Activated CD8-positive, alpha-beta T cell treated with anti-CD3 and anti-CD28 coated beads for 36 hours (primary cell): ENCODE results near the gene PSME3. TPM values are rescaled to one million over a fixed set of nuclear protein-coding genes. Genes with fewer than 3 reads are reported as not detected.

Experiments
- ATAC-seq: fragments of 200-7000 bp; cut with Tn5 transposase; one replicate; pipeline ENCODE4 v1.10.0; 2021; ENCODE audit warnings: mild to moderate bottlenecking, moderate library complexity
- CTCF ChIA-PET: fragments of 350-600 bp; sonication (Branson Sonifier 250); formaldehyde crosslinking; loops from one replicate; lab custom pipeline; 2021; ENCODE audit warnings: antibody characterized with exemption; lab: Charles Lee
- POLR2A ChIA-PET: fragments of 350-600 bp; sonication (Branson Sonifier 250); formaldehyde crosslinking; loops from one replicate; lab custom pipeline; 2021; ENCODE audit warnings: antibody characterized with exemption; lab: Charles Lee
- DNase-seq: peaks from one replicate; pipeline ENCODE4 v3.0.0-alpha.2; 2020
- H3K27ac Mint-ChIP-seq: one replicate; pipeline ENCODE4 v1.8.0; 2021; ENCODE audit warnings: mild to moderate bottlenecking, mixed read lengths
- H3K27me3 Mint-ChIP-seq: one replicate; pipeline ENCODE4 v1.8.0; 2021; ENCODE audit warnings: mixed read lengths
- H3K36me3 Mint-ChIP-seq: one replicate; pipeline ENCODE4 v1.8.0; 2021; ENCODE audit warnings: low read depth, mixed read lengths
- H3K4me1 Mint-ChIP-seq: one replicate; pipeline ENCODE4 v1.8.0; 2021; ENCODE audit warnings: low read depth, mixed read lengths
- H3K4me3 Mint-ChIP-seq: one replicate; pipeline ENCODE4 v1.8.0; 2021; ENCODE audit warnings: mild to moderate bottlenecking, moderate library complexity, mixed read lengths
- H3K9me3 Mint-ChIP-seq: one replicate; pipeline ENCODE4 v1.8.0; 2021; ENCODE audit warnings: mixed read lengths
- intact Hi-C: fragments of 100-400 bp; cut with micrococcal nuclease; formaldehyde crosslinking; loops from one replicate; pipeline ENCODE4 v1.10.0; 2022
- total RNA-seq, 2 experiments: library from RNA; stranded (reverse); gene quantifications; one replicate each; pipeline ENCODE4 v1.2.3, GENCODE V29; 2021
- TF ChIP-seq, protein P1 (sequence below): fragments of 200-600 bp; IDR thresholded peaks from one replicate; pipeline ENCODE4 v1.8.0; 2022; ENCODE audit warnings: antibody characterized with exemption, mild to moderate bottlenecking

The PSME3 gene
- total RNA-seq, 2 experiments from 2014 or later = 124 to 132 TPM

DNA sequence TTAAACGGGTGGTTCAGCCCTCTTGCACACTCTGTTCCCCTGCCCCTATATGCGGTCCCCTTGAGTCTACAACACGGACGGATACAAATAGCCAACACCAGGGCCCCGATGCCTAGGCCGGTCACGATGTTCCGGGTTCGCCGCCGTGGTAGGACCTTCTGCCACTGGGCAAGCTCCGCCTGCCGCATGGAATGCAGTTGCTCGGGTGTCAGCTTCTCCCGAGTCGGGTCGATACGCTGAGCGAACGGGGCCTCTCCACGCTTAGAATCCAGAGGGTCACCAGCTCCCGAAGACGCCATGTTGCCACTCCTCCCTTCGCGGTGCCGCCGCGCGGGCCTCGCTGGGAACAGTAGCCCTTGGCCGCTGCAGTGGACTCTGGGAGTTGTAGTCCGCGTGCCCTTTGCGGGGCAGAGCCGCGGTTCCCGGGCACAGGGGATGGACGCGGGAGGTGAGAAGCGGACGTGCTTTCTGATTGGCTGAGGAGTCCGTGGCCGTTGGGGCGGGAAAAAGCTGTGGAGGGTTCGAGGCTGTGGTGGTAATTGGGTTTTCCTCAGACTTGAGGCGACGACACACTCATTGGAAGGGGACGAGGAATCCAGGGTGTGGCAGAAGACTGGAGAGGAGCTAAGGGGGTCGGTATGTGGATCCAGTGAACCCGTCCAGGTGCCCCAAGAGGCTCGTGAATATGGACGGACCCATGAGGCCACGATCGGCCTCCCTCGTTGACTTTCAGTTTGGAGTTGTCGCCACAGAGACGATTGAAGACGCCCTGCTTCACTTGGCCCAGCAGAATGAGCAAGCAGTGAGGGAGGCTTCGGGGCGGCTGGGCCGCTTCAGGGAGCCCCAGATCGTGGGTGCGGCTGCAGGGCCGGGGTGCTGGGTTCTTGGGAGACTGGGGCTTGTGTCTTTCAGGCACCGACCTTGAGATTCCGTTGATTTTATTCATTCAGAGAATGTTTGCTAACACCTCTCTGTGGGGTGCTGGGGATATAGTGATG lies 34.5 kb upstream of the PSME3 start, which contains the start of the genes CNTD1 and COA3:
Gene CNTD1, plus strand, starts transcription at position 479 of the 998 bp plus-strand sequence. Its CDS starts 207 bp downstream, at position 686.
Gene COA3, minus strand, starts transcription at position 322 of the 998 bp plus-strand sequence. Its CDS starts 23 bp downstream, at position 299.
- DNase-seq = peak; percentile 91
- Mint-ChIP-seq H3K27me3 (no peaks in the 10 kb centered on the region), H3K4me3 (peak within 1 kb of the TSS; percentile 92), H3K36me3 (peaks cover 10% of the 10 kb centered on the region), H3K4me1 (peaks cover 16% of the 10 kb centered on the region), H3K9me3 (peaks cover 2% of the 10 kb centered on the region), H3K27ac (peak within 1 kb of the TSS; percentile 78)
- ChIA-PET CTCF (interaction anchor here (1.0 to 2.3 kb wide), 5 partner anchors 20 to 38 kb away, joined by 3 to 11 read pairs (median 4); partner anchors contain the start of gene VPS25), POLR2A (interaction anchor here (0.6 to 1.8 kb wide), 7 partner anchors 15 to 1079 kb away, joined by 3 to 4 read pairs (median 3); partner anchors contain the start of gene AARSD1)
- intact Hi-C loops = no loop called here
- ATAC-seq = peak; percentile 100
- TF ChIP-seq, protein P1, sequence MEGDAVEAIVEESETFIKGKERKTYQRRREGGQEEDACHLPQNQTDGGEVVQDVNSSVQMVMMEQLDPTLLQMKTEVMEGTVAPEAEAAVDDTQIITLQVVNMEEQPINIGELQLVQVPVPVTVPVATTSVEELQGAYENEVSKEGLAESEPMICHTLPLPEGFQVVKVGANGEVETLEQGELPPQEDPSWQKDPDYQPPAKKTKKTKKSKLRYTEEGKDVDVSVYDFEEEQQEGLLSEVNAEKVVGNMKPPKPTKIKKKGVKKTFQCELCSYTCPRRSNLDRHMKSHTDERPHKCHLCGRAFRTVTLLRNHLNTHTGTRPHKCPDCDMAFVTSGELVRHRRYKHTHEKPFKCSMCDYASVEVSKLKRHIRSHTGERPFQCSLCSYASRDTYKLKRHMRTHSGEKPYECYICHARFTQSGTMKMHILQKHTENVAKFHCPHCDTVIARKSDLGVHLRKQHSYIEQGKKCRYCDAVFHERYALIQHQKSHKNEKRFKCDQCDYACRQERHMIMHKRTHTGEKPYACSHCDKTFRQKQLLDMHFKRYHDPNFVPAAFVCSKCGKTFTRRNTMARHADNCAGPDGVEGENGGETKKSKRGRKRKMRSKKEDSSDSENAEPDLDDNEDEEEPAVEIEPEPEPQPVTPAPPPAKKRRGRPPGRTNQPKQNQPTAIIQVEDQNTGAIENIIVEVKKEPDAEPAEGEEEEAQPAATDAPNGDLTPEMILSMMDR = no peak

DNA sequence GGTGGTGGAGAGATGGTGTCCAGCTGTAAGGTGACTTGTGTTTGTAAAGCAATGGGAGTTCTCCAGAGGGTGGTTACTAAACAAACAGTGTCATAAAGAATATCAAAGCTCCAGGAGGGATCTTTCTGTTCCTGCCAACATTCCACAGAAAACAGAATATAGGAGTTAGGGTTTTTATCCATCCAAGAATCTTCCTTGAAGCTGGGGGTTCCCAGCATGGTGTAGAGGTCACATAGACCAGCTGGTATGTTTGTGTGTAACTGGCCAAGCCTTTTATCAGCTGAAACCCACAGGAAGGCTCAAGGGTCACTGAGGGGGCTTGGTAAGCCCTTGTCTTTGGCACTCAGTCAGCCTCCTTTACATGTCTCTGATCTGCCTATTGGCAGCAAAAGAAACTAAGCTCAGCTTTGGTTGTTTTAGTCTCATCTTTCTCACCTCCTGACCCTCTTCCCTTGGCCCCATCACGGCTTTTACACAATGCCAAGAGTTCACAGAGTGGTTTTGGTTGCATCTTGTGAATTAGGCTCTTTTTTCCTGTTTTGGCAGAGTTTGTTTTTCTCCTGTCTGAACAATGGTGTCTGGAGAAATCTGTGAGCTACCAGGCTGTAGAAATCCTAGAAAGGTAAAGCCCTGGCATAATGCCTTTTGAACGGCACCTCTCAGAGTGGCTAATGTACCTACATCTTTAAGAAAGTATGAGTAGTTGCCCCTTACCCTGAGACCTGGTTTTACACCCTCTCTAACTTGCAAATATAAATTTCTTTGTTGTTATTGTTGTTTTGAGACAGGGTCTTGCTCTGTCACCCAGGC lies 29.9 kb upstream of the PSME3 start:
- TF ChIP-seq, protein P1 = no peak
- intact Hi-C loops = no loop called here
- POLR2A ChIA-PET = interaction anchor here (0.6 to 1.2 kb wide), 2 partner anchors 9 to 512 kb away, joined by 3 to 4 read pairs; no protein-coding TSS in a partner anchor
- peaks cover 2% of the 10 kb centered on the region for H3K9me3 Mint-ChIP-seq
- ATAC-seq (no peak), DNase-seq (no peak)
- no peaks in the 10 kb centered on the region for H3K27me3 Mint-ChIP-seq
- H3K4me3 Mint-ChIP-seq = no peak overlapping the region
- H3K27ac Mint-ChIP-seq = no peak overlapping the region
- CTCF ChIA-PET = interaction anchor here (1.1 to 5.3 kb wide), 5 partner anchors 12 to 40 kb away, joined by 3 to 36 read pairs (median 7); partner anchors contain the start of gene BECN1
- H3K4me1 Mint-ChIP-seq = peaks cover 3% of the 10 kb centered on the region
- peaks cover 3% of the 10 kb centered on the region for H3K36me3 Mint-ChIP-seq

DNA sequence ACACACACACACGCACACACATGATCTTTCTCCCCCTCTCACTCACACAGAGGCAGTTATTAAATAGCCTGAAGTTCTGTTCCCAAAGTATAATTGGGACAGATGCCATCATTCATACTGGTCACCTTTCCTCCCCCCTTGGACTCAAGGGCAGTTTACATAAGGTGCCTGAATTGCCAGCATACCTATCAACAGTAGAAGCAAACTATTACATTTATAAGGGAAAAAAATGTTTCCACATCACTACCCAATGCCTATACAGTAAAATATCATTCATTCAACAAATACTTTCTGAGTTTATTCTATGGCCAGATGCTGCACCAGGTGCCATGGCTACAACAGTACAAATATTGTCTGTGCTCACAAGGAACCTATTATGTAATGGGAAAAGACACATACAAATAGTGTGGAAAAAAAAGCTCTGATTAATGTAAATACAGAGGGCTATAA lies 28.3 kb upstream of the PSME3 start:
- H3K4me3 Mint-ChIP-seq = no peak overlapping the region

DNA sequence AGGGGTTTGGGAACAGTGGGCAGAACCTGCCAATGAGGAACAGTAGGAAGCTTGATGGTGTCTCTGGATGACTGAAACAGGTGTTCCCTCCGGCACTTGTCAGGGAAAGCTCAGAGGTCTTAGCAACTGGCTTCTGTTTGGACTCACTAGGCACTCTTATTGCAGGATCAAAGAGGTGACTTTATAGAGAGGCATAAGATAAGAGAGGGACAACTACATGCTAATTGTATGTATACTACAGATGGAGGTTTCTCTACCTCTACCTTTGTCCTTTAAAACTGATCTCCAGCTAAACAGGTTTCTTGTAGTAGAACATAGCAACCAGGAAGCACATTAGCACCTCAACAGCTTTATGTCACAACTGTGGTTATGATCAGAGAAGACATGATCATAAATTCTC lies 26.9 kb upstream of the PSME3 start:
- TF ChIP-seq, protein P1 = no peak
- DNase-seq (no peak), ATAC-seq (no peak)
- Mint-ChIP-seq H3K36me3 (peaks cover 7% of the 10 kb centered on the region), H3K4me3 (no peak overlapping the region), H3K27me3 (no peaks in the 10 kb centered on the region), H3K27ac (no peak overlapping the region), H3K4me1 (no peaks in the 10 kb centered on the region), H3K9me3 (no peaks in the 10 kb centered on the region)
- ChIA-PET POLR2A (interaction anchor here (0.5 to 1.8 kb wide), 6 partner anchors 8 to 767 kb away, joined by 3 to 4 read pairs (median 3); no protein-coding TSS in a partner anchor), CTCF (interaction anchor here (0.8 to 5.3 kb wide), 2 partner anchors 14 to 18 kb away, joined by 4 to 36 read pairs; partner anchors contain the start of gene BECN1)
- intact Hi-C loops = no loop called here

More for the DNA sequence above, 28.3 kb upstream of the PSME3 start:
- H3K27ac Mint-ChIP-seq = no peak overlapping the region
- no peak for ATAC-seq
- ChIA-PET CTCF (interaction anchor here (2.4 to 5.3 kb wide), 2 partner anchors 15 to 19 kb away, joined by 13 to 36 read pairs; partner anchors contain the start of gene BECN1), POLR2A (interaction anchor here (0.6 to 1.4 kb wide), 2 partner anchors 31 to 52 kb away, joined by 3 read pairs; partner anchors contain the start of gene VPS25)
- H3K4me1 Mint-ChIP-seq = no peaks in the 10 kb centered on the region
- no peaks in the 10 kb centered on the region for H3K27me3 Mint-ChIP-seq
- TF ChIP-seq, protein P1 = no peak
- no peaks in the 10 kb centered on the region for H3K36me3 Mint-ChIP-seq
- no peaks in the 10 kb centered on the region for H3K9me3 Mint-ChIP-seq
- no peak for DNase-seq
- intact Hi-C loops = no loop called here
